Epithelial cell of proximal tubule (primary cell): ENCODE measurements around the gene TMEM256. TPM values are rescaled to one million over a fixed set of nuclear protein-coding genes. Genes with fewer than 3 reads are reported as not detected.

Source experiments
- DNase-seq: peaks from one replicate; pipeline ENCODE4 v3.0.0-alpha.2; 2011; ENCODE audit warnings: low read depth
- H3K4me3 ChIP-seq: 2 replicates; pipeline ENCODE4 v1.5.1; 2011; ENCODE audit warnings: low read depth, mild to moderate bottlenecking, low read length
- total RNA-seq: library from RNA; depleted of rRNA; stranded (reverse); fragments of >200 nt; gene quantifications from 2 replicates; pipeline ENCODE4 v1.2.3, GENCODE V29; 2015
- TF ChIP-seq, protein P1 (sequence below): conservative IDR thresholded peaks from 2 replicates; pipeline ENCODE4 v1.5.1; 2012; ENCODE audit warnings: low read depth, mild to moderate bottlenecking, low read length

Gene TMEM256
- total RNA-seq, 1 donor from 2014 or later = 134 TPM

DNA sequence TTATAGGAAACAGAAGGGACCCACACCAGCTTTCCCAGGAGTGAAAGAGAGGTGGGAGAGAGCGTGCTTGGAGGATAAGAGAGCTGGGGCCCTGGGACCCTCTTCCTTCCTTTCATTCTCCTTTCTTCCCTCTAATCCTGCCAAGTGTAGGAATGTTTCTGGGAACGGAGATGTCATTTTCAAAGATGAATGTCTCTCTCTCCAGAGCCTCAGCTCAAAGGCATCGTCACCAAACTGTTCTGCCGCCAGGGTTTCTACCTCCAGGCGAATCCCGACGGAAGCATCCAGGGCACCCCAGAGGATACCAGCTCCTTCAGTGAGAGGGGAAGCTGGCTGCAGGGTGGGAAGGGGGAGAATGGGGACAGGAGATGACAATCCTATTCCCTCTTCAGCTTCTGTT is 37.4 kb upstream of the TMEM256 start:
- TF ChIP-seq, protein P1, sequence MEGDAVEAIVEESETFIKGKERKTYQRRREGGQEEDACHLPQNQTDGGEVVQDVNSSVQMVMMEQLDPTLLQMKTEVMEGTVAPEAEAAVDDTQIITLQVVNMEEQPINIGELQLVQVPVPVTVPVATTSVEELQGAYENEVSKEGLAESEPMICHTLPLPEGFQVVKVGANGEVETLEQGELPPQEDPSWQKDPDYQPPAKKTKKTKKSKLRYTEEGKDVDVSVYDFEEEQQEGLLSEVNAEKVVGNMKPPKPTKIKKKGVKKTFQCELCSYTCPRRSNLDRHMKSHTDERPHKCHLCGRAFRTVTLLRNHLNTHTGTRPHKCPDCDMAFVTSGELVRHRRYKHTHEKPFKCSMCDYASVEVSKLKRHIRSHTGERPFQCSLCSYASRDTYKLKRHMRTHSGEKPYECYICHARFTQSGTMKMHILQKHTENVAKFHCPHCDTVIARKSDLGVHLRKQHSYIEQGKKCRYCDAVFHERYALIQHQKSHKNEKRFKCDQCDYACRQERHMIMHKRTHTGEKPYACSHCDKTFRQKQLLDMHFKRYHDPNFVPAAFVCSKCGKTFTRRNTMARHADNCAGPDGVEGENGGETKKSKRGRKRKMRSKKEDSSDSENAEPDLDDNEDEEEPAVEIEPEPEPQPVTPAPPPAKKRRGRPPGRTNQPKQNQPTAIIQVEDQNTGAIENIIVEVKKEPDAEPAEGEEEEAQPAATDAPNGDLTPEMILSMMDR = no peak
- H3K4me3 ChIP-seq = no peak overlapping the region
- DNase-seq = no peak

DNA sequence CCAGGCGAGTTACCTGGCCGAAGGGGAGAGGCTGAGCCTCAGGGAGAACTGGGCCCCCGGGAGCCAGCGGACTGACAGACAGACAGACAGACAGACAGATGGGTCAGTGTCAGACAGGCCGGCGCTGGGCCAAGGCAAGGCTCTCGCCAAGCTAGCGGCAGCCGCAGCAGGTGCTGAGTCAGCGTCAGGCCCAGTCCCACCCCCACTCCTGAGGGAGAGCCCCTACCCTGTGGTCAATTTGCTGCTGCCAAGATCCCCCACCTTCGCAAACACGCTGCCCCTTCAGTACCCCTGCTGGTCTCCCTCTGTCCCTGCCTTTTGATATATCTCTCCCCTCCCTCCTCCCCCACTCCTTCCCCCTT is 36.9 kb upstream of the TMEM256 start:
- H3K4me3 ChIP-seq = peak overlapping the region; percentile 75
- TF ChIP-seq, protein P1 = no peak
- DNase-seq = no peak

DNA sequence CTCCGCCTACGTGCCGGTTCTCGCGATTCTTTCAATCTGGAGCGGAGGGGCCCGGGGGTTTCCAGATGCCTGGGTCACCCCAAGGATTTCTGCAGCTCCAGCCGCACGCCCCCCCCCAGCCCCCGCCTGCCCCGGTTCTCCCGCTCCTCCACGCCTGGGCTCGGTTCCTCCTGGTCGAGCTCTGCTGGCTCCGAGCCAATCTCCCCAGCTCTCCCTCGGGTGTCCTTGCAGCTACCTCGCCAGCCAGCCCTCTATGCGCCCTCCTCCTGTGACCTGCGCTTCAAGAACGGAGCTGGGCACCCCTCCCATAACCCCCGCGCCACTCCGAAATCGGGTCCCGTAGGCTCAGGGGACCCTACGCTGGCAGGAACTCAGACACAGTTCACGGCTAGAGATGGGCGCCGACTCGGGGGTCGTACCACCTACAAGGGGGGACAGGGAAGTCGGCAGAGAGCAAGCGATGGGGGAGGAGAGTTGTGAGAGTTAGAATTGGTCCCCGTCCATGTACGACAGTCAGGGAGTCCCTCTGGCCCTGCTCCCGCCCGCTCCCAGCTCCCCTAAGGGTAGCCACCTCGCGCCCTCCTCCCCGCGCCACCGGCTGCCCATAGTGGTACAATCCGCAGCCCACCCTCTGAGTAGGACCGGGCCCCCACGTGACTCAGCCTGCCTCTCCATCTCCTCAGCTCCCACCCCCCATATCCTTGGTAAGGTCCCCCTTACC is 36.4 kb upstream of the TMEM256 start:
- TF ChIP-seq, protein P1 = no peak
- no peak for DNase-seq
- peak overlapping the region; percentile 75 for H3K4me3 ChIP-seq

DNA sequence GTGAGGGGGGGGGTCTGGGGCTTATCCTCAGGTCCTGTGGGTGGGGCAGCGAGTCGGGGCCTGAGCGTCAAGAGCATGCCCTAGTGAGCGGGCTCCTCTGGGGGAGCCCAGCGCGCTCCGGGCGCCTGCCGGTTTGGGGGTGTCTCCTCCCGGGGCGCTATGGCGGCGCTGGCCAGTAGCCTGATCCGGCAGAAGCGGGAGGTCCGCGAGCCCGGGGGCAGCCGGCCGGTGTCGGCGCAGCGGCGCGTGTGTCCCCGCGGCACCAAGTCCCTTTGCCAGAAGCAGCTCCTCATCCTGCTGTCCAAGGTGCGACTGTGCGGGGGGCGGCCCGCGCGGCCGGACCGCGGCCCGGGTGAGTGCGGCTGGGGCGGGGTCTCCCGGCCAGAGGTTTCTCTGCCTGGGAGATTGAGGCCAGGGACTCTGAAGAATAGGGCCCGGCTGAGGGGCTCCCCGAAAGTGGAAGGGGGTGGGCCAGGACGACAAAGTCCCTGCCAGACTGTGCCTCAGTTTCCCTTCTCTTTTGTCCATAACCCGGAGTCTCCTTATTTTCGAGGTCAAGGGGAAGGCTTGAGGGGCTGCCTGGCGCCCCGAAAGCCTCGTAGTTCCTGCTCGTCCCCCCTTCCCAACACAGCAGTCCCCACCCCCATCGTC is 35.7 kb upstream of the TMEM256 start, which contains the start of gene FGF11:
Gene FGF11 (plus strand): TSS at position 51 of the 651 bp plus-strand sequence. CDS start 109 bp downstream, at position 160.
- H3K4me3 ChIP-seq = peak within 1 kb of the TSS; percentile 75
- TF ChIP-seq, protein P1 = no peak
- no peak for DNase-seq

DNA sequence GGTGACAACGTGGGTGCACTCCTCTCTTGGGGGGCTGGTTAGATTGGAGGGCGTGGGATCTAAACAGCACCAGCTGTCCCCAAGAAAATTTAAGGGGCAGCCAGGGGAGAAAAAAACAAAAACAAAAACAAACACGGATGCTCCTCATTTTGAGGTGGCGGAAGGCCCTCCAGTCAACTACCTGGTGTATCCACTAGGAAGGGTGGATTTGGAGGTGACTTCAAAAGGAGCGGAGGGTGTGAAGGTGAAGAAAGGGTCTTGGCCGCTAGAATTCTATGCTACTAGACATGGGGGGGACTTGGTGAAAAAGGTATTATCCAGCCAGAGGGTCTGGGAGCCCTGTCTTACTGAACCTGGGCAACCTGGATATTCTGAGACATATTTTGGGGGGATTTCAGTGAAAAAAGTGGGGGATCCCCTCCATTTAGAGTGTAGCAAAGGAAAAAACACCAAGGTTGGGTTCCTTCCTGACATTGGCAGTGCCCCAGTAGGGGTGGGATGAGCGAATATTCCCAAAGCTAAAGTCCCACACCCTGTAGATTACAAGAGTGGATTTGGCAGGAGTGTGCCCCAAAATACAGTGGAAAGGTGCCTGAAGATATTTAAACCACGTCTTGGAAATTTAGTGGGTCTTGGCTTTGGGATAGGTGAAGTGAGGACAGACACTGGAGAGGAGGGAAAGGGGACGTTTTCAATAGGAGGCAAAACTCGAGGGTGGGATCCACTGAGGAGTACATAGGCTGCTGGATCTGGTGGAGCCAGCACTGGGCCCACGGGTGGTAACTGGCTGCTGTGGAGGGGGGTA is 35.0 kb upstream of the TMEM256 start:
- DNase-seq = no peak
- peak overlapping the region; percentile 75 for H3K4me3 ChIP-seq
- TF ChIP-seq, protein P1 = no peak

DNA sequence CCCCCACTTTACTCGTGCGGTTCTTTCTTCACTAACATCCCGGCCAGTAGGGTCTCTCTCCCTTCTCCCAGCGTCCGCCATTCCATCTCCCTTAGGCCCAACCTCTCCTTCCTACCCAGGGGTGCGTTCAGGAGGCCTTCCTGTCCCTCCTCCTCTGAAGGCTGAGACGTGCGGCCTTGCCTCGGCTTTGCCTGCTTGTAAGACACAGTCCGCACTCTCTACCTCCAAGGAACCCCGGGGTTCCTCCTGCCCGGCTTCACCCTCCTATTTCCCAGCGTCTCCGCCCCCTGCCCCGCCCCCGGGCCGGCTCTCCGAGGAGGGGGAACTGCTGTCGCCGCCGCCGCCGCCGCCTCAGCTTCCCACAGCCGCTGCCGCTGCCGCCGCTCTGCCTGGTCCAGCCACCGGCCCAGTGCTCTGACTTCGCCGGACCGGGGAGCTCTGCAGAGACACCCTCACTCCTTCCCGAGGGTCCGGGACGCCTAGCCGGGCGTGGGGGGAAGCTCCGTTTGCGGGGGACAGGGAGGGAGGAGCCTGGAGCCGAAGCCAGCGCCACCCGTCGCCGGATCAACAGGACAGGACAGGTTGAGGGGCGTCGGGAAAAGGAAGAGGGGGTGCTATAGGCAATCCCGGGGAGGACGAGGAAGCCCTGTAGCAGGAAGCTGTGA is 34.2 kb upstream of the TMEM256 start:
- H3K4me3 ChIP-seq = peak overlapping the region; percentile 75
- DNase-seq = no peak
- TF ChIP-seq, protein P1 = no peak
